GM12878 (cell line): Measurements from ENCODE around the gene CSRNP2. TPM values are rescaled to one million over a fixed set of nuclear protein-coding genes. Genes with fewer than 3 reads are reported as not detected.

Experiments
- ATAC-seq: fragments of 200-7000 bp; cut with Tn5 transposase; 3 replicates; pipeline ENCODE4 v1.9.1; 2020; ENCODE audit warnings: mild to moderate bottlenecking, moderate library complexity
- BruUV-seq: library from RNA; stranded (reverse); fragments of 400-500 nt; replicated peaks from 2 replicates; lab custom pipeline; 2021; lab: Mats Ljungman, UMichigan
- CTCF ChIA-PET: fragments of 300-600 bp; sonication (Branson Sonifier 250); formaldehyde crosslinking; extraction: SDS; loops from one replicate; lab custom pipeline; 2021; ENCODE audit warnings: inconsistent platforms; lab: Yijun Ruan, JAX
- POLR2A ChIA-PET: fragments of 350-600 bp; formaldehyde crosslinking; extraction: SDS; loops from one replicate; lab custom pipeline; 2021; ENCODE audit warnings: inconsistent platforms; lab: Charles Lee
- RAD21 ChIA-PET: fragments of 300-600 bp; sonication (Branson Sonifier 250); formaldehyde crosslinking; loops from one replicate; lab custom pipeline; 2023; ENCODE audit warnings: antibody characterized with exemption; ENCODE audit not compliant: unreplicated experiment; lab: Charles Lee
- SMC1A ChIA-PET: fragments of 300-600 bp; sonication (Branson Sonifier 250); formaldehyde crosslinking; loops from one replicate; lab custom pipeline; 2023; ENCODE audit not compliant: unreplicated experiment, uncharacterized antibody; lab: Charles Lee
- DNase-seq: peaks from one replicate; pipeline ENCODE4 v3.0.0-alpha.2; 2011; ENCODE audit warnings: low read depth, low spot score
- FAIRE-seq: peaks from 3 replicates; lab custom pipeline; 2011; peaks lifted over from hg19 to GRCh38; lab: Jason Lieb, UNC
- H2AFZ ChIP-seq: 2 replicates; pipeline ENCODE4 v1.6.0; 2011; ENCODE audit warnings: low read depth, low read length, control low read depth; ENCODE audit not compliant: control insufficient read depth
- H3K27ac ChIP-seq: 2 replicates; pipeline ENCODE4 v1.5.1; 2011; ENCODE audit warnings: control low read depth; ENCODE audit not compliant: control insufficient read depth, insufficient read depth
- H3K27me3 ChIP-seq, 2 experiments: replicated peaks in 1 of 2; 2 replicates each; pipeline versions ENCODE4 v1.6.0 to v1.6.1; 2011; ENCODE audit warnings: low read length in 1 of 2; ENCODE audit not compliant: control insufficient read depth in 2 of 2, insufficient read depth in 2 of 2
- H3K36me3 ChIP-seq, 2 experiments: 2 replicates each; pipeline ENCODE4 v1.5.1; 2011; ENCODE audit warnings: low read length in 1 of 2; ENCODE audit not compliant: control insufficient read depth in 2 of 2, insufficient read depth in 2 of 2
- H3K4me1 ChIP-seq: 2 replicates; pipeline ENCODE4 v1.6.1; 2011; ENCODE audit warnings: mild to moderate bottlenecking, low read length, moderate library complexity, mixed read lengths; ENCODE audit not compliant: control insufficient read depth, insufficient read depth
- H3K4me2 ChIP-seq: 2 replicates; pipeline ENCODE4 v1.6.0; 2011; ENCODE audit warnings: control low read depth; ENCODE audit not compliant: control insufficient read depth, insufficient read depth
- H3K4me3 ChIP-seq: fragments of 200-600 bp; sonication (generic); 2 replicates; pipeline ENCODE4 v1.5.1; 2016
- H3K79me2 ChIP-seq: 2 replicates; pipeline ENCODE4 v1.6.0; 2011; ENCODE audit warnings: low read length; ENCODE audit not compliant: control insufficient read depth, insufficient read depth
- H3K9ac ChIP-seq: 2 replicates; pipeline ENCODE4 v1.8.0; 2011; ENCODE audit warnings: low read length, control low read depth, mixed read lengths; ENCODE audit not compliant: control insufficient read depth, insufficient read depth
- H3K9me3 ChIP-seq: replicated peaks from 3 replicates; pipeline ENCODE4 v1.5.1; 2011; ENCODE audit warnings: mild to moderate bottlenecking, low read length; ENCODE audit not compliant: control insufficient read depth, insufficient read depth
- H4K20me1 ChIP-seq: 2 replicates; pipeline ENCODE4 v1.6.0; 2011; ENCODE audit not compliant: control insufficient read depth, insufficient read depth
- ATF7 ChIP-seq: fragments of 450-650 bp; IDR thresholded peaks from 2 replicates; pipeline ENCODE4 v1.6.1; 2016; ENCODE audit warnings: low read depth, mild to moderate bottlenecking
- BRCA1 ChIP-seq: IDR thresholded peaks from 2 replicates; pipeline ENCODE4 v1.6.1; 2011; ENCODE audit warnings: low read depth, low read length, improper control_type of control experiment
- JUNB ChIP-seq: IDR thresholded peaks from 2 replicates; pipeline ENCODE4 v1.6.1; 2016; ENCODE audit warnings: antibody characterized with exemption, mild to moderate bottlenecking
- PRDM15 ChIP-seq: fragments of 450-650 bp; formaldehyde crosslinking; IDR thresholded peaks from 2 replicates; pipeline ENCODE4 v1.4.0; 2020; ENCODE audit warnings: mild to moderate bottlenecking, moderate library complexity
- TARDBP ChIP-seq: IDR thresholded peaks from 2 replicates; pipeline ENCODE4 v1.6.1; 2016; ENCODE audit warnings: borderline replicate concordance
- ZBTB33 ChIP-seq: fragments of 450-650 bp; IDR thresholded peaks from 2 replicates; pipeline ENCODE4 v1.6.1; 2017; ENCODE audit warnings: mild to moderate bottlenecking
- WGBS: methylation state at CpG from one replicate; pipeline ENCODE4 v1.1.6; 2016; ENCODE audit warnings: low lambda C conversion rate; ENCODE audit not compliant: insufficient replicate concordance, insufficient coverage; ENCODE audit errors: missing lambda C conversion rate; 5-methylcytosine and 5-hydroxymethylcytosine counted together
- in situ Hi-C: fragments of 300-500 bp; cut with MboI; formaldehyde crosslinking; loops from 9 replicates; pipeline ENCODE4 v1.14.3; 2018; ENCODE audit warnings: mixed read lengths
- intact Hi-C: fragments of 100-400 bp; cut with micrococcal nuclease; formaldehyde crosslinking; loops from one replicate; pipeline ENCODE4 v1.14.2; 2022; ENCODE audit not compliant: unreplicated experiment
- polyA plus RNA-seq, 11 experiments: library from polyadenylated mRNA; depleted of rRNA in 4 of 11; unstranded in 6 of 11; stranded (reverse) in 5 of 11; fragments of >200 nt; fragmentation: Nextera tagmentation in 4 of 11; fragmentation: Illumina TruSeq in 1 of 11; extraction: Ambion mirVana in 4 of 11; extraction: Trizol in 1 of 11; gene quantifications; 1 replicate in 1 of 11; 2 replicates in 10 of 11; pipeline versions ENCODE4 v1.2.1 to v1.2.3, GENCODE V29; 2011 to 2016; ENCODE audit warnings: inconsistent platforms in 2 of 11, missing spikeins in 2 of 11, low read depth in 1 of 11
- total RNA-seq, 4 experiments: library from RNA; depleted of rRNA in 3 of 4; stranded (reverse); fragments of >200 nt in 3 of 4; fragmentation: Illumina TruSeq in 1 of 4; extraction: Trizol in 1 of 4; gene quantifications; 2 replicates each; pipeline versions ENCODE4 v1.2.1 to v1.2.3, GENCODE V29; 2013 to 2021
- TF ChIP-seq, protein P1 (sequence below): IDR thresholded peaks from 2 replicates; pipeline ENCODE4 v1.6.1; 2012; ENCODE audit warnings: improper control_type of control experiment, low read depth, low read length; ENCODE audit not compliant: insufficient replicate concordance

CSRNP2 gene
- total and polyA plus RNA-seq, 10 of the 15 experiments (the other 5 are each of a cell fraction or from before 2014, with no cell fraction given), result 1.2 to 12.1 (median 6.3) TPM

DNA sequence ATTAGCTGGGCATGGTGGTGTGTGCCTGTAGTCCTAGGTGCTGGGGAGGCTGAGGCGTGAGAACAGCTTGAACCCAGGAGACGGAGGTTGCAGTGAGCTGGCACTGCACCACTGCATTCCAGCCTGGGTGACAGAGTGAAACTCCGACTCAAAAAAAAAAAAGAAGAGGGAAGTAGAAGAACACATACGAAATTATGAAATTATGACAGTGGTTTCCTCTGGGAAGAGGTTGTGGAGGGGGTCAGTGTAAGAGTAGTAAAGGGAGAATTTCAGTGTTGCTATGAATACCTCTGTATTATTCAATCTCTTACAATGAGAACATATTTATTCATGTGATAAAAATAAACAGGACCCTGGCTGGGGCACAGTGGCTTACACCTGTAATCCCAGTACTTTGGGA, 24.7 kb upstream of the CSRNP2 start:
- ATAC-seq, result no peak
- Histone ChIP-seq H3K4me3 (no peak overlapping the region), H3K27me3 (no peaks in the 10 kb centered on the region), H4K20me1 (no peaks in the 10 kb centered on the region), H3K4me1 (no peaks in the 10 kb centered on the region), H3K79me2 (no peaks in the 10 kb centered on the region), H2AFZ (no peak overlapping the region), H3K9me3 (no peaks in the 10 kb centered on the region), H3K27ac (no peak overlapping the region), H3K36me3 (peaks cover 1 to 33% of the 10 kb centered on the region in 2 experiments), H3K4me2 (no peak overlapping the region), H3K9ac (no peak overlapping the region)
- SMC1A ChIA-PET, result no interaction called here
- WGBS, result 48% methylated on average over 3 of the region's 4 CpGs
- intact Hi-C loops, result no loop called here
- no TSS peak for BruUV-seq
- RAD21 ChIA-PET, result no interaction called here
- no peak for DNase-seq
- in situ Hi-C loops, result no loop called here
- no peak for FAIRE-seq
- TF ChIP-seq JUNB (no peak), BRCA1 (no peak), TARDBP (no peak), ZBTB33 (no peak), ATF7 (no peak), PRDM15 (CRISPR knock-in tag) (no peak)
- TF ChIP-seq, protein P1, sequence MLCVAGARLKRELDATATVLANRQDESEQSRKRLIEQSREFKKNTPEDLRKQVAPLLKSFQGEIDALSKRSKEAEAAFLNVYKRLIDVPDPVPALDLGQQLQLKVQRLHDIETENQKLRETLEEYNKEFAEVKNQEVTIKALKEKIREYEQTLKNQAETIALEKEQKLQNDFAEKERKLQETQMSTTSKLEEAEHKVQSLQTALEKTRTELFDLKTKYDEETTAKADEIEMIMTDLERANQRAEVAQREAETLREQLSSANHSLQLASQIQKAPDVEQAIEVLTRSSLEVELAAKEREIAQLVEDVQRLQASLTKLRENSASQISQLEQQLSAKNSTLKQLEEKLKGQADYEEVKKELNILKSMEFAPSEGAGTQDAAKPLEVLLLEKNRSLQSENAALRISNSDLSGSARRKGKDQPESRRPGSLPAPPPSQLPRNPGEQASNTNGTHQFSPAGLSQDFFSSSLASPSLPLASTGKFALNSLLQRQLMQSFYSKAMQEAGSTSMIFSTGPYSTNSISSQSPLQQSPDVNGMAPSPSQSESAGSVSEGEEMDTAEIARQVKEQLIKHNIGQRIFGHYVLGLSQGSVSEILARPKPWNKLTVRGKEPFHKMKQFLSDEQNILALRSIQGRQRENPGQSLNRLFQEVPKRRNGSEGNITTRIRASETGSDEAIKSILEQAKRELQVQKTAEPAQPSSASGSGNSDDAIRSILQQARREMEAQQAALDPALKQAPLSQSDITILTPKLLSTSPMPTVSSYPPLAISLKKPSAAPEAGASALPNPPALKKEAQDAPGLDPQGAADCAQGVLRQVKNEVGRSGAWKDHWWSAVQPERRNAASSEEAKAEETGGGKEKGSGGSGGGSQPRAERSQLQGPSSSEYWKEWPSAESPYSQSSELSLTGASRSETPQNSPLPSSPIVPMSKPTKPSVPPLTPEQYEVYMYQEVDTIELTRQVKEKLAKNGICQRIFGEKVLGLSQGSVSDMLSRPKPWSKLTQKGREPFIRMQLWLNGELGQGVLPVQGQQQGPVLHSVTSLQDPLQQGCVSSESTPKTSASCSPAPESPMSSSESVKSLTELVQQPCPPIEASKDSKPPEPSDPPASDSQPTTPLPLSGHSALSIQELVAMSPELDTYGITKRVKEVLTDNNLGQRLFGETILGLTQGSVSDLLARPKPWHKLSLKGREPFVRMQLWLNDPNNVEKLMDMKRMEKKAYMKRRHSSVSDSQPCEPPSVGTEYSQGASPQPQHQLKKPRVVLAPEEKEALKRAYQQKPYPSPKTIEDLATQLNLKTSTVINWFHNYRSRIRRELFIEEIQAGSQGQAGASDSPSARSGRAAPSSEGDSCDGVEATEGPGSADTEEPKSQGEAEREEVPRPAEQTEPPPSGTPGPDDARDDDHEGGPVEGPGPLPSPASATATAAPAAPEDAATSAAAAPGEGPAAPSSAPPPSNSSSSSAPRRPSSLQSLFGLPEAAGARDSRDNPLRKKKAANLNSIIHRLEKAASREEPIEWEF, result no peak
- CTCF ChIA-PET, result no interaction called here
- POLR2A ChIA-PET, result no interaction called here
